ENCODE measurements around the gene ENPP1.
"Not testable (repeated sequence)": the region's sequence is repeated elsewhere in the genome, so short reads cannot be mapped to it uniquely, and the experiment has no call there.

ENPP1 gene

GRCh38 chr6:131832363-131832762 lies 24.5 kb downstream of the ENPP1 start:
- DNase-seq = no peak

DNA sequence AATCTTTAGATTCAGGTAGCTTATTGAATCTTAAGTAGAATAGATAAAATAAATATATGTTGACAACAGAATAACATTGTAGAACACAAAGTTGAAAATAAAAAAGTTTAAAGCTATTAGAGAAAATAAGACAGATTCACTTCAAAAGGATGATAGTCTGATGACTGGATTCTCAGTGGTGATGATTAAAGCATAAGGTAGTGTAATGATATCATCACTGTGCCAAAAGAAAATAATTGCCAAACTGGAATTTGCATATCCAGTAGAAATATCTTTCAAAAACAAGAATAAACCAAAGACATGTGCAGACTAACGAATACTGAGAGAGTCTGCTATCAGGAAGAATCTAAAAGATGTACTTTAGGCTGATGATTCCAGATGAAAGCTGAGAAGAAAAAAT lies 30.2 kb downstream of the ENPP1 start:
- no peak for DNase-seq

GRCh38 chr6:131839388-131839787 lies 31.6 kb downstream of the ENPP1 start:
- DNase-seq = no peak

- no peak for DNase-seq
Observed at GRCh38 chr6:131840441-131840840, 32.6 kb downstream of the ENPP1 start.

- DNase-seq = no peak
Observed at GRCh38 chr6:131840936-131841583, 33.2 kb downstream of the ENPP1 start.

- no peak for DNase-seq
Observed at GRCh38 chr6:131843768-131844167, 35.9 kb downstream of the ENPP1 start.

- DNase-seq = no peak
Observed at GRCh38 chr6:131844243-131844841, 36.5 kb downstream of the ENPP1 start.

- DNase-seq = no peak
Observed at GRCh38 chr6:131846023-131846663, 38.3 kb downstream of the ENPP1 start.

GRCh38 chr6:131846905-131847304 lies 39.1 kb downstream of the ENPP1 start:
- DNase-seq = no peak

- no peak for DNase-seq
Observed at GRCh38 chr6:131849799-131850198, 42.0 kb downstream of the ENPP1 start.

DNA sequence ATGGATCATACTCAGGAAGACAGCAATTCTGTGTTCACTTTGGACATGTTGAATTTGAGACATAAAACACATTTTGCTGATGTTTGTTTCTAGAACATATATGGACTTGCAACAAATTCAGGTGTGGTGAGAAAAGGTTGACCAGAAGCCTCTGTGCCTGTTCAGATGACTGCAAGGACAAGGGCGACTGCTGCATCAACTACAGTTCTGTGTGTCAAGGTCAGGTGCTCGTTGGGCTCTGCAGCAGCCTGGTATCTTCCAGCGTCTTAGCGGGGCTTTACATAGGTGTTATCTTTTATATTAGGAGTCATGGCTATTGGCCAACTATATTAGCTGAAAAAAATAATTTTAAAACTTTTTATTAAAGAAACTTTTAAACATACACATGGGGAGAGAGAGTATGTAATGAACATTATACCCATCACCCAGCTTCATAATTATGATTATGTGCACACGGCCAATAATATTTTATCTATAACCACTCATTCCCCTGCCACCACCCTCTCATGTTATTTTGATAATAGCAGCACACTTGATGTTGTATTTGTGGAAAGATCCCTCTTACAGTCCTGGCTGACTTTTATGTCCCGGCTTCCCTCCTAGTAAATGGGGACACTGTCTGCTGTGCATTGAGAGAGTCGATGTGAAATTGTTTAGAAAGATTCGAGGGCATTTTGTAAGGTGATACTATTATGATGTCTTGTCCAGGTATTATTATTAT lies 43.4 kb downstream of the ENPP1 start:
- DNase-seq = no peak

DNA sequence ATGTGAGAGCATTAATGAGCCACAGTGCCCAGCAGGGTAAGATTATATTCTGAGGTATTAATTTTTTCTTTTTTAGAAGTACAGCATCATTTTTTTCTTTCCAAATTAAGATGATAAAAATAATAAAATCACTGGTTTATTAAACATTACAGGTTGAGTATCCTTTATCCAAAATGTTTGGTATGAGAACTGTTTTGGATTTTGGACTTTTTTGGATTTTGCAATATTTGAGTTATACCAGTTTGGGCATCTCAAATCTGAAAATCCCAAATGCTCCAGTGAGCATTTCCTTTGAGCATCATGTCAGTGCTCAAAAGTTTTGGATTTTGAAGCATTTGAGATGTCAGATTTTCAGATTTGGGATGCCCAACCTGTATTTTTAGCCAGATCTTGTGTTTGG lies 44.4 kb downstream of the ENPP1 start:
- no peak for DNase-seq

GRCh38 chr6:131854803-131855202 lies 47.0 kb downstream of the ENPP1 start:
- DNase-seq = no peak

DNA sequence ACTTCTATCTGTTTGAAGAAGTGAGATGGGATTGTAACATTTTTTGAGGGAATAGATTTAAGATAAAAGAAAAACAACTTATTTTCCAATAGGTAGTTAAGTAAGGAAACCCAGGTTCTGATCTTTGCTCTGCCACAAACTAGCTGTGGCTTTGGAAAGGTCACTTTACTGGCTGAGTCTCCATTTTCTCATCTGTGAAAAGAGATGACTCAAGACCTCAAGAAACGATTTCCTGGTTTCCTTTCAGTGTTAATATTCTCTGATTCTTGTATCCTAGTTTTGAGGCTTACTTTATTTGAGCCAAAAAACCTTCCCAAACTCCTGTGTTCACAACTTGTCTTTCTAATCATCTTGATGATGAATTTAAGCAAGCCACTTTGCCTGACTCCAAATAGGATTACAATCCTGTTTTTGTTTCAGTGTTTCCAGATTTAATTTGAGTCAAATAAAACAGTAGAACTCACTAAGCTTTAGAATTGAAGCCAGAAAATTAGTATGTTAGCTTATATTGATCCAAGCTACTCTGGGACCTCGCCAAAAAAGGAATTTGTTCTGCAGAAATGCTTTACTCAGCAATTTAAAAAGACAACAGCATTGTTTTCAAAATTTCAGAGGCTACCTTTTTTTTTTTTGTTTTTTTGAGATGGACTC lies 51.1 kb downstream of the ENPP1 start:
- no peak for DNase-seq

GRCh38 chr6:131859658-131860057 lies 51.8 kb downstream of the ENPP1 start:
- not testable (repeated sequence) for DNase-seq

GRCh38 chr6:131861381-131861780 lies 53.6 kb downstream of the ENPP1 start:
- no peak for DNase-seq

GRCh38 chr6:131862476-131862875 lies 54.7 kb downstream of the ENPP1 start:
- no peak for DNase-seq

DNA sequence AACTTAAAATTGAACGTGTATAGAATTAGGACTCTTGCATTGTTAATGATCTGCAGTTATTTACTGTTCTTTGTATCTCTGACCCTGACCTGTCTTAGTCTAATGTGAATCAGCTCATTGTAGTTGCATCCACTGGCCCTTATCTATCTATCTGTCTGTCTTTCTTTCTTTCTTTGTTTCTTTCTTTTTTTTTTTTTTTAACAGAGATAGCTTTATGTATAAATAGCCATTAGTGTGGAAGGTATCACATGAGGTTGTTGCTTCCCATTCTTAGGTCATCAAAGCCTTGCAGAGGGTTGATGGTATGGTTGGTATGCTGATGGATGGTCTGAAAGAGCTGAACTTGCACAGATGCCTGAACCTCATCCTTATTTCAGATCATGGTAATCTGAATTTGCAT lies 59.9 kb downstream of the ENPP1 start:
- DNase-seq = no peak

- no peak for DNase-seq
Observed at GRCh38 chr6:131868836-131869235, 61.0 kb downstream of the ENPP1 start.

- DNase-seq = no peak
Observed at GRCh38 chr6:131875647-131876046, 67.8 kb downstream of the ENPP1 start.

- DNase-seq = no peak
Observed at GRCh38 chr6:131876545-131876944, 68.7 kb downstream of the ENPP1 start.

- no peak for DNase-seq
Observed at GRCh38 chr6:131877999-131878789, 70.4 kb downstream of the ENPP1 start.
